ENCODE results near the gene ZNF491.

- TF ChIP-seq CTCF (optimal IDR thresholded peaks at IDR 0.05 in 1 of 3, IDR thresholded peaks at IDR 0.05 in 1 of 3, conservative IDR thresholded peaks at IDR 0.05 in 1 of 3; ENCODE audit: extremely low read depth in 1 of 3, insufficient read depth in 2 of 3, low read length in 3 of 3) = no peak
- TF ChIP-seq EZH2 (IDR thresholded peaks at IDR 0.05; ENCODE audit: low read length) = no peak
These were observed 55.0 kb downstream of the ZNF491 start for GRCh38 chr19:11853358-11853757.
